Panc1 (cell line): ENCODE data around the gene SRGAP2C. TPM values are rescaled to one million over a fixed set of nuclear protein-coding genes. Genes with fewer than 3 reads are reported as not detected.

Source experiments
- total RNA-seq: library from RNA; stranded (reverse); gene quantifications from one replicate; pipeline ENCODE4 v1.2.1, GENCODE V29; 2021; ENCODE audit not compliant: unreplicated experiment

The SRGAP2C gene
- total RNA-seq, 1 experiment from 2014 or later = 50.5 TPM

Other genes starting within 250 kb of the SRGAP2C start
- 24.9 TPM for gene FAM72B, start 635 bp upstream of the SRGAP2C start, total RNA-seq